Hepatocyte (in vitro differentiated cells): Measurements from ENCODE around the gene AGFG2.

Experiments used
- CTCF ChIP-seq: fragments of 200-600 bp; sonication (generic); IDR thresholded peaks from 2 replicates; pipeline ENCODE4 v1.5.1; 2016; ENCODE audit warnings: antibody characterized with exemption, mild to moderate bottlenecking; ENCODE audit not compliant: poor library complexity
- EZH2 ChIP-seq: fragments of 200-600 bp; sonication (generic); IDR thresholded peaks from 2 replicates; pipeline ENCODE4 v1.6.1; 2016; ENCODE audit warnings: antibody characterized with exemption, mild to moderate bottlenecking, borderline replicate concordance

- TF ChIP-seq EZH2 (no peak), CTCF (no peak)
Observed at GRCh38 chr7:100589341-100589947, 50.4 kb downstream of the AGFG2 start.
